Ascending aorta (tissue), 2 donors: ENCODE data around the gene SAMD14. TPM values are rescaled to one million over a fixed set of nuclear protein-coding genes. Genes with fewer than 3 reads are reported as not detected.

Source experiments
- DNase-seq, 2 donors: peaks; one replicate each; pipeline ENCODE4 v3.0.0-alpha.2; 2019; ENCODE audit warnings: low spot score in 2 of 2
- H3K27ac ChIP-seq, 2 donors: fragments of 200-600 bp; sonication (generic); one replicate each; pipeline ENCODE4 v1.5.1; 2016 to 2017; ENCODE audit warnings: mild to moderate bottlenecking in 1 of 2
- H3K27me3 ChIP-seq: fragments of 200-600 bp; sonication (generic); one replicate; pipeline ENCODE4 v1.5.1; 2017
- H3K36me3 ChIP-seq, 2 donors: fragments of 200-600 bp; sonication (generic); one replicate each; pipeline ENCODE4 v1.5.1; 2016
- H3K4me1 ChIP-seq, 2 donors: fragments of 200-600 bp; sonication (generic); one replicate each; pipeline ENCODE4 v1.5.1; 2016 to 2017; ENCODE audit warnings: mild to moderate bottlenecking in 1 of 2
- H3K4me3 ChIP-seq, 2 donors: fragments of 200-600 bp; sonication (generic); one replicate each; pipeline ENCODE4 v1.5.1; 2016 to 2017; ENCODE audit warnings: mild to moderate bottlenecking in 1 of 2
- H3K9me3 ChIP-seq, 2 donors: fragments of 200-600 bp; sonication (generic); one replicate each; pipeline ENCODE4 v1.5.1; 2016
- CTCF ChIP-seq, 3 experiments: fragments of 200-600 bp in 2 of 3; fragments of 450-650 bp in 1 of 3; sonication (generic) in 2 of 3; IDR thresholded peaks; one replicate each; pipeline ENCODE4 v1.5.1; 2016 to 2019; ENCODE audit warnings: antibody characterized with exemption in 3 of 3, mild to moderate bottlenecking in 1 of 3, moderate library complexity in 1 of 3
- intact Hi-C: fragments of 100-400 bp; cut with DNase I; formaldehyde crosslinking; loops from one replicate; pipeline ENCODE4 v1.15.1; 2023
- total RNA-seq: library from RNA; depleted of rRNA; stranded (reverse); fragments of >200 nt; gene quantifications from one replicate; pipeline ENCODE4 v1.1.0, GENCODE V29; 2016

SAMD14 gene
- total RNA-seq, 1 donor from 2014 or later, result 3.2 TPM

GRCh38 chr17:50171371-50172071, 41.6 kb upstream of the SAMD14 start:
- Histone ChIP-seq H3K4me1 (peaks cover 22 to 49% of the 10 kb centered on the region in 2 donors), H3K27ac (peak overlapping the region; percentile 97 to 99), H3K36me3 (peaks cover 13 to 19% of the 10 kb centered on the region in 2 donors), H3K4me3 (no peak overlapping the region), H3K9me3 (no peaks in the 10 kb centered on the region), H3K27me3 (no peaks in the 10 kb centered on the region)
- no peak for DNase-seq
- intact Hi-C loops, result no loop called here
- TF ChIP-seq CTCF (IDR thresholded peaks at IDR 0.05), result no peak

- peaks cover 17 to 42% of the 10 kb centered on the region in 2 donors for H3K4me1 ChIP-seq
- intact Hi-C loops, result no loop called here
Observed at GRCh38 chr17:50170662-50171370, 40.9 kb upstream of the SAMD14 start.

GRCh38 chr17:50169881-50170459, 40.0 kb upstream of the SAMD14 start:
- no peak for TF ChIP-seq CTCF (IDR thresholded peaks at IDR 0.05)
- H3K4me3 ChIP-seq, result no peak overlapping the region
- H3K27me3 ChIP-seq, result no peaks in the 10 kb centered on the region
- DNase-seq, result no peak
- H3K36me3 ChIP-seq, result peaks cover 13 to 19% of the 10 kb centered on the region in 2 donors
- intact Hi-C loops, result loop anchor here (1.0 to 2.0 kb wide), 3 partner anchors 28 to 127 kb away; no protein-coding TSS in a partner anchor
- H3K9me3 ChIP-seq, result no peaks in the 10 kb centered on the region
- peaks cover 18 to 43% of the 10 kb centered on the region in 2 donors for H3K4me1 ChIP-seq
- peak overlapping the region; percentile 97 to 99 for H3K27ac ChIP-seq

More at GRCh38 chr17:50170662-50171370, 40.9 kb upstream of the SAMD14 start:
- Histone ChIP-seq H3K27ac (peak overlapping the region; percentile 97 to 99), H3K36me3 (peaks cover 13 to 19% of the 10 kb centered on the region in 2 donors), H3K4me3 (no peak overlapping the region), H3K27me3 (no peaks in the 10 kb centered on the region), H3K9me3 (no peaks in the 10 kb centered on the region)
- no peak for DNase-seq
- no peak for TF ChIP-seq CTCF (IDR thresholded peaks at IDR 0.05)

GRCh38 chr17:50169121-50169764, 39.3 kb upstream of the SAMD14 start:
- TF ChIP-seq CTCF (IDR thresholded peaks at IDR 0.05), result peak; percentile 72 to 94 (median 75)
- Histone ChIP-seq H3K36me3 (peaks cover 13 to 19% of the 10 kb centered on the region in 2 donors), H3K9me3 (no peaks in the 10 kb centered on the region), H3K4me1 (peaks cover 21 to 43% of the 10 kb centered on the region in 2 donors), H3K27ac (peak overlapping the region; percentile 97 to 99), H3K4me3 (peak overlapping the region in 1 of 2 donors; percentile 31), H3K27me3 (no peaks in the 10 kb centered on the region)
- intact Hi-C loops, result loop anchor here (1.0 to 2.0 kb wide), 3 partner anchors 29 to 128 kb away; no protein-coding TSS in a partner anchor
- no peak for DNase-seq

- Histone ChIP-seq H3K4me3 (peak overlapping the region in 1 of 2 donors; percentile 73), H3K9me3 (no peaks in the 10 kb centered on the region), H3K4me1 (peaks cover 22 to 39% of the 10 kb centered on the region in 2 donors), H3K27me3 (no peaks in the 10 kb centered on the region), H3K36me3 (peaks cover 13 to 19% of the 10 kb centered on the region in 2 donors), H3K27ac (peak overlapping the region; percentile 97 to 99)
- no peak for DNase-seq
- intact Hi-C loops, result loop anchor here (2.0 kb wide), 1 partner anchor 128 kb away; no protein-coding TSS in a partner anchor
- TF ChIP-seq CTCF (IDR thresholded peaks at IDR 0.05), result no peak
Observed at GRCh38 chr17:50168319-50168718, 38.4 kb upstream of the SAMD14 start.
